Omental fat pad (tissue), 4 donors: ENCODE results near the gene HPSE2. TPM values are rescaled to one million over a fixed set of nuclear protein-coding genes. Genes with fewer than 3 reads are reported as not detected.
"Not testable (repeated sequence)": the region's sequence is repeated elsewhere in the genome, so short reads cannot be mapped to it uniquely, and the experiment has no call there.

Source experiments
- ATAC-seq: fragments of 150-250 bp; one replicate; pipeline ENCODE4 v1.9.1; 2016; ENCODE audit warnings: mild to moderate bottlenecking, moderate library complexity; ENCODE audit not compliant: low FRiP score
- DNase-seq: peaks from one replicate; pipeline ENCODE4 v3.0.0-alpha.2; 2019; ENCODE audit warnings: low spot score
- total RNA-seq, 4 donors: library from RNA; depleted of rRNA; stranded (reverse); fragments of >200 nt; gene quantifications; one replicate each; pipeline ENCODE4 v1.1.0, GENCODE V29; 2016
- TF ChIP-seq, protein P1 (sequence below), 3 donors: fragments of 450-650 bp; IDR thresholded peaks; one replicate each; pipeline ENCODE4 v1.5.1; 2016 to 2017; ENCODE audit warnings: antibody characterized with exemption in 3 of 3, mild to moderate bottlenecking in 3 of 3, moderate library complexity in 2 of 3

HPSE2 gene
- total RNA-seq, 4 donors from 2014 or later = 0.24 to 1.5 (median 0.46) TPM

- DNase-seq (no peak), ATAC-seq (no peak)
- TF ChIP-seq, protein P1, sequence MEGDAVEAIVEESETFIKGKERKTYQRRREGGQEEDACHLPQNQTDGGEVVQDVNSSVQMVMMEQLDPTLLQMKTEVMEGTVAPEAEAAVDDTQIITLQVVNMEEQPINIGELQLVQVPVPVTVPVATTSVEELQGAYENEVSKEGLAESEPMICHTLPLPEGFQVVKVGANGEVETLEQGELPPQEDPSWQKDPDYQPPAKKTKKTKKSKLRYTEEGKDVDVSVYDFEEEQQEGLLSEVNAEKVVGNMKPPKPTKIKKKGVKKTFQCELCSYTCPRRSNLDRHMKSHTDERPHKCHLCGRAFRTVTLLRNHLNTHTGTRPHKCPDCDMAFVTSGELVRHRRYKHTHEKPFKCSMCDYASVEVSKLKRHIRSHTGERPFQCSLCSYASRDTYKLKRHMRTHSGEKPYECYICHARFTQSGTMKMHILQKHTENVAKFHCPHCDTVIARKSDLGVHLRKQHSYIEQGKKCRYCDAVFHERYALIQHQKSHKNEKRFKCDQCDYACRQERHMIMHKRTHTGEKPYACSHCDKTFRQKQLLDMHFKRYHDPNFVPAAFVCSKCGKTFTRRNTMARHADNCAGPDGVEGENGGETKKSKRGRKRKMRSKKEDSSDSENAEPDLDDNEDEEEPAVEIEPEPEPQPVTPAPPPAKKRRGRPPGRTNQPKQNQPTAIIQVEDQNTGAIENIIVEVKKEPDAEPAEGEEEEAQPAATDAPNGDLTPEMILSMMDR (IDR thresholded peaks at IDR 0.05) = no peak
These were observed 228.2 kb downstream of the HPSE2 start for GRCh38 chr10:99007457-99007856.

DNA sequence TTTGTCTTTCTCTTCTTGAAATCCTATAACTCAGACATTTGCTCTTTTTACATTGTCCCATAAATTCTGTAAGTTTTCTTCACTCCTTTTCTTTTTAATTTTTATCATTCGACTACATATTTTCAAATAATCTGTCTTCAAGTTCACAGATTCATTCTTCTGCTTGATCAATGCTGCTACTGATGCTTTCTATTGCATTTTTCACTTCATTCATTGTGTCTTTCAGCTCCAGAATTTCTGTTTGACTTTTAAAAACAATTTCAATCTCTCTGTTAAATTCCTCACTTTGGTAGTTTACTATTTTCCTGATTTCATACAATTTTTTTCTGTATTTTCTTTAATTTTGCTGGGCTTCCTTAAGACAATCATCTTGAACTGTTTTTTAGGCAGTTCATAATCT is 230.4 kb downstream of the HPSE2 start:
- TF ChIP-seq, protein P1 (IDR thresholded peaks at IDR 0.05) = no peak
- no peak for ATAC-seq
- DNase-seq = no peak

- no peak for DNase-seq
- no peak for ATAC-seq
- TF ChIP-seq, protein P1 (IDR thresholded peaks at IDR 0.05) = no peak
These were observed 230.9 kb downstream of the HPSE2 start for GRCh38 chr10:99004738-99005137.

GRCh38 chr10:99002392-99002791 is 233.3 kb downstream of the HPSE2 start:
- DNase-seq = no peak
- ATAC-seq = no peak
- TF ChIP-seq, protein P1 (IDR thresholded peaks at IDR 0.05) = no peak

- TF ChIP-seq, protein P1 (IDR thresholded peaks at IDR 0.05) = no peak
- DNase-seq = no peak
- no peak for ATAC-seq
These were observed 238.1 kb downstream of the HPSE2 start for GRCh38 chr10:98997596-98997995.

- no peak for DNase-seq
- TF ChIP-seq, protein P1 (IDR thresholded peaks at IDR 0.05) = no peak
- no peak for ATAC-seq
These were observed 241.6 kb downstream of the HPSE2 start for GRCh38 chr10:98994030-98994429.

DNA sequence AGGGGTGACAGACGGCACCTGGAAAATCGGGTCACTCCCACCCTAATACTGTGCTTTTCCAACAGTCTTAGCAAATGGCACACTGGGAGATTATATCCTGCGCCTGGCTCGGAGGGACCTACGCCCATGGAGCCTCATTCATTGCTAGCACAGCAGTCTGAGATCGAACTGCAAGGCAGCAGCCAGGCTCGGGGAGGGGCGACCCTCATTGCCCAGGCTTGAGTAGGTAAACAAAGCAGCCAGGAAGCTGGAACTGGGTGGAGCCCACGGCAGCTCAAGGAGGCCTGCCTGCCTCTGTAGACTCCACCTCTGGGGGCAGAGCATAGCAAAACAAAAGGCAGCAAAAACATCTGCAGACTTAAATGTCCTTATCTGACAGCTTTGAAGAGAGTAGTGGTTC is 251.9 kb downstream of the HPSE2 start:
- DNase-seq, ATAC-seq: not testable (repeated sequence)

DNA sequence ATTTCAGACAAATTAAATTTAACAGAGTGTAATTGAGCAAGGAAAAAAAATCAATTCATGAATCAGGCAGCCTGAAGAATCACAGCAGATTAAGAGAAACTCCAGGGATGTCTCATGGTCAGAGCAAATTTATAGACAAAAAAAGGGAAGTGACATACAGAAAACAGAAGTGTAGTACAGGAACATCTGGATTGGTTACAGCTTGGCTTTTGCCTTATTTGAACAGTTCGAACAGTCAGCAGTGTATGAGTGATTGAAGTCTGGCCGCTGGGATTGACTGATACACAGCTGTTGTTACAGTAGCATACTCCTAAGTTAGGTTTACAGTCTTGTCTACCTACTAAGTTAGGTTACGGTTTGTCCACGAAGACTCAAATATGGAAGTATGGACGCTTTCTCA is 255.3 kb downstream of the HPSE2 start:
- DNase-seq (no peak), ATAC-seq (no peak)
- TF ChIP-seq, protein P1 (IDR thresholded peaks at IDR 0.05) = no peak
